Right hindlimb (tissue), 1 donor: ENCODE results near the gene TXNDC15.
"Not testable (repeated sequence)": the region's sequence is repeated elsewhere in the genome, so short reads cannot be mapped to it uniquely, and the experiment has no call there.

ENCODE experiments used
- DNase-seq: peaks from one replicate; pipeline ENCODE4 v3.0.0-alpha.2; 2018

Gene TXNDC15

GRCh38 chr5:134878403-134878802, 4.2 kb downstream of the TXNDC15 start:
- DNase-seq, result no peak

- DNase-seq, result no peak
Observed at GRCh38 chr5:134879456-134879855, 5.3 kb downstream of the TXNDC15 start.

- not testable (repeated sequence) for DNase-seq
Observed at GRCh38 chr5:134880937-134881336, 6.8 kb downstream of the TXNDC15 start.

GRCh38 chr5:134881711-134882110, 7.5 kb downstream of the TXNDC15 start:
- DNase-seq, result not testable (repeated sequence)

GRCh38 chr5:134887593-134888159, 13.5 kb downstream of the TXNDC15 start:
- DNase-seq, result no peak

- DNase-seq, result no peak
Observed at GRCh38 chr5:134889335-134889734, 15.2 kb downstream of the TXNDC15 start.

- no peak for DNase-seq
Observed at GRCh38 chr5:134891473-134891872, 17.3 kb downstream of the TXNDC15 start.

GRCh38 chr5:134892282-134892681, 18.1 kb downstream of the TXNDC15 start:
- DNase-seq, result no peak

- DNase-seq, result no peak
Observed at GRCh38 chr5:134892926-134893325, 18.8 kb downstream of the TXNDC15 start.

GRCh38 chr5:134893748-134894505, 19.8 kb downstream of the TXNDC15 start:
- no peak for DNase-seq

GRCh38 chr5:134902071-134902801, 28.1 kb downstream of the TXNDC15 start:
- DNase-seq, result no peak

- peak; percentile 94 for DNase-seq
Observed at GRCh38 chr5:134904610-134905245, 30.6 kb downstream of the TXNDC15 start, which contains the start of gene PCBD2. TSS of gene PCBD2 (plus strand) at chr5:134905131. CDS start at chr5:134905140, 9 bp downstream.

GRCh38 chr5:134905246-134905996, 31.2 kb downstream of the TXNDC15 start:
- DNase-seq, result peak; percentile 87

GRCh38 chr5:134906811-134907210, 32.6 kb downstream of the TXNDC15 start:
- DNase-seq, result no peak

- DNase-seq, result not testable (repeated sequence)
Observed at GRCh38 chr5:134910752-134911151, 36.6 kb downstream of the TXNDC15 start.

GRCh38 chr5:134911285-134912206, 37.4 kb downstream of the TXNDC15 start:
- DNase-seq, result no peak

GRCh38 chr5:134913254-134913653, 39.1 kb downstream of the TXNDC15 start:
- DNase-seq, result no peak

GRCh38 chr5:134913795-134914194, 39.6 kb downstream of the TXNDC15 start:
- DNase-seq, result no peak

- no peak for DNase-seq
Observed at GRCh38 chr5:134917070-134917815, 43.1 kb downstream of the TXNDC15 start.

GRCh38 chr5:134918861-134919260, 44.7 kb downstream of the TXNDC15 start:
- DNase-seq, result no peak
